Measurements from ENCODE around the gene CFAP61.

CFAP61 gene

DNA sequence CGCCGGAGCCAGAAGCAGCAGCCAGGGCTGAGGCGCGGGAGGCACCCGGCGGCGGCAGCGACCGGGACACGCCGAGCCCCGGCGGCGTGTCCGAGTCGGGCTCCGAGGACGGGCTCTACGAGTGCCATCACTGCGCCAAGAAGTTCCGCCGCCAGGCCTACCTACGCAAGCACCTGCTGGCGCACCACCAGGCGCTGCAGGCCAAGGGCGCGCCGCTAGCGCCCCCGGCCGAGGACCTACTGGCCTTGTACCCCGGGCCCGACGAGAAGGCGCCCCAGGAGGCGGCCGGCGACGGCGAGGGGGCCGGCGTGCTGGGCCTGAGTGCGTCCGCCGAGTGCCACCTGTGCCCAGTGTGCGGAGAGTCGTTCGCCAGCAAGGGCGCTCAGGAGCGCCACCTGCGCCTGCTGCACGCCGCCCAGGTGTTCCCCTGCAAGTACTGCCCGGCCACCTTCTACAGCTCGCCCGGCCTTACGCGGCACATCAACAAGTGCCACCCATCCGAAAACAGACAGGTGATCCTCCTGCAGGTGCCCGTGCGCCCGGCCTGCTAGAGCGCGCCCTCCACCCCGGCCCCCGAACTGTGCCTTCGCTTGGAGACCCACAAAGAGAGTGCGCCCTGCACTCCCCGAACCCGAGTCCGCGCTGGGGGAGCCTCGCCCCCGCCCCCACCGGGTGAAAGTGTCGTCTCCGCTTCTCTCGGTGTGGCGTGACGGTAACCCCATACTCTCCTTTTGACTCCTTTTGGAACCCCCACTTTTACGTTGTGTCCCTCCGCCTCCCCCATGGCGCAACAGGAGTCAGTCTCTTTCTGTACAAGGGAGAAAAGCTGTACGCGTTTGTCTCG, 317.1 kb downstream of the CFAP61 start:
- peak; percentile 8 for DNase-seq

DNA sequence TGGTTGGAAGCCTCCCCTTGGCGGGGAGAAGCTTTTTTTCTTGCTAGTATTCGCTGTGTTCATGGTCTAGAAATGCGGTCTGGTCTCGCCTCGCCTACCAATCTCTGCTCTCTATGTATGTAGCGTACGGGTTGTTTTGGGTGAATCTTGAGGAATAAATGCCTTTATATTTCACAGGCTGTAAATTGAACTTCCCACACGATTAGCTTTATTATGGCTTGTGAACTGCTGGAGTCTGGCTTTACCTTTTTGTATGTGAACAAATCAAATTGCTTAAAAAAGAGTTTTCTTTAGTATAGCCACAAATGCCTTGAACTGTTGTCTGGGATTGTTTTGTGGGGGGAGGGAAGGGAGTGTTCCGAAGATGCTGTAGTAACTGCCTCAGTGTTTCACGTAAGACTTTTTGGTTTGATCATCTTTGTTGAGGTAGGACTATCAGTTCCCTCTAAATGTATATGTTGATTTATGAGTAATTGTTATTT, 317.8 kb downstream of the CFAP61 start:
- DNase-seq = no peak

DNA sequence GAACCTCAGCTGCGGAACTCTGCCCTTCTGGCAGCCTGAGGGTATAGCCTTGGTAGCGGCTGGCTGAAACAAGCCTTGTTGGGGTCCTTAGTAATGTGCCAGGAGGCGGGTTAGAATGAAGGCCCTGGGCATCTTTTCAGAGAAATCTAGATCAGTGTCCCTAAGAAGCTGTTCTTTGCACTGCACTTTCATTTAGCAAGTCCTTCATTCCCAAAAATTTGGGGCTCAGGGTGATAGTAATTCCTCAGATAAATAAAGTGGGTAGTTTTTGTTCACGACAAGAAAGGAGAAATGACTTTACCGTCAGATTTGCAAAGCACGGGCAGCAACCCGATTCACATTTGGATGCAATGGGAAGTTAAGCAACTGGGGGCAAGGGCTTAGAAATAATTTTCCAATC, 318.8 kb downstream of the CFAP61 start:
- no peak for DNase-seq

DNA sequence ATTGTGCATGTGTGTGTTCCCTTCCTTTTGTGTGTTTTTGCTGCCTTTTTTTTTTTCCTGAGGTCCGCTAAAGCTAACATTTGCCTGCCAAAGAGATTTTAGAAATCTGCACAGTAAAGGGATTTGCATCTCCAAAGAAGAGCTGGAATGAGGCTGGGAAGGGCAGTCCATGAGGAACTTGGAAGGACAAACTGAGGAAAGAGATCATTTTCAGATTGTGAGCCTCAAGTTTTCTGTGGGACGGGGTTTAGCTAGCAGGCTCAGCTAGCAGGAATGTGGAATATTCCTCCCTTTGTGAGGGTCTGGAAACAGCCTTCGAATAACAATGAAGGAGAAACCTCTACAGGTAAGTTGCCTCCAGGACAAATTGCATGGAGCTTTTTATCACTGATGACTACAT, 319.3 kb downstream of the CFAP61 start:
- DNase-seq = no peak

DNA sequence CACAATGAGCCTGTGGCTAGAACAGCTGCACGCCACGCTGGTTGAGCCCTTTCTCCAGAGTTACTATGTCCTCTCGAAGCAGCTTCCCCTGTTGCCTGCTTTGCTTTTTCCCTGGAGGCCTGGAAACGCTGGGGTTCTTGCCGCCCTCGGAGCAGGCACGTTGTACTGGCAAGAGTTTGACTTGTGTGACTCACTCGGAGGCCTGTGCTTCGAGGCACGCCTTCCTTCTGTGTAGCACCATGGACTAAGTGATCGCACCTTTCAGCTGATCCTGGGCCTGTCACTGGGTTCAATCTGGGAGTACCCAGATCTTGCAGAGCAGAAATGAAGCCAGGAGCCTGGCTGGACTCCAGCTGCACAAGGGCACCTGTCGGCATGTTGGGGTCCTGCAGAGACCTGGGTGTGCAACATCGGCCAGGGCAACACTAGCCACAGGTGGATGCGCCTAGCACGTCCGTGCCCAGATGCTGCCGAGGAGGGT, 320.8 kb downstream of the CFAP61 start:
- peak; percentile 31 for DNase-seq

DNA sequence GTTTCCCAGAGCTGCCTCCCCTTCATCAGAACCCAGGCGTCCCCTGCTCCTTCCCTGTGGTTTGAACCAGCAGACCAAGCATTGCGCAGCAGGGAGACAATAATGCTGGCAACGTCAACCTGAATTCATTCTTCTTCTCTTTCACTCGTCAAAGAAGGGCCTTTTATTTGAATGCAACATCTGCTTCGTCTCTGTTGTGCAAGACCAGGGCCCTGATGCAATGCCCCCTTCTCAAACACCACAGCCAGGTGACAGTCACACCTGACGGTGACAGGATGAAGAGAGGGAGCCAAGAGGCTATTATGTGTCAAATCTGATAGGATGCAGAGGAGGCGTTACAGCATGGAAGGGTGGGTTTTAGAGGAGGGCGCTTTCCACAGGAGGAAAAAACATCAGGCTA, 323.5 kb downstream of the CFAP61 start:
- DNase-seq = no peak

DNA sequence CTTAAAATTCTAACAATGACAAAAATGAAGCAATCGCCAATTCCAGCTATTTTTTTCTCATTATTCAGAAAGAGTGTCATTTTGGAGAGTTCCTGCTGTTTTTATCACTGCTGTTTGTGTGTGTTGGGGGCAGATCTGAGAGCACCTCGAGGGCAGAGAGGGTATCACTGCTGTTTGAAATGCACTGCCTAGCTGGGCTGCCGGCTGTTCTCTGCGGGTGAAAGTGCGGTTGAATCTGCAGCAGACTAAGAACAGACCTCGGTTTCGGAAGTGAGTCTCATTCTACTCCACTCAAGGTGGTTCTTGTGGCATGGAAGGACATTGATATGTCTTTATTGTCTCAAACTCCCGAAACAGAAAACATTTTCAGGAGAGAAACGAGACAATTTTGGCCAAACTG, 333.9 kb downstream of the CFAP61 start:
- DNase-seq = no peak

DNA sequence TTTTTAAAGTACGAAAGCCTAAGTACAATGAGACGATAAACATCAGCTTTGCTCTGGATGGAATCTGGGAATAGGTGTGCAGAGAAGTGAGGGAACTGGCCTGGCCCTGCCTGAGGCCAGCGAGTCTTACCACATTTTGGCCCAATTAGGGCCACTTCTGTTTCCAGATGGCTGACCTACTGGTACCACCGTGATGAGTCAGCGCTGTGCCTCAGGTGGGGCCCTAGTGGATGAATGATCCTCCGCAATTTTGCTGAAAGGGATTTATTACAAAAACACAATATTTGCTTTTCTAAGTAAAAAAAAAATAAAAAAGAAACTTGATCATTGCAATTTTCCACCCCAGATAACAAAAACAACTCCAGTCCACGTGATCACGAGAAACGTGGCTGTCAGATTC, 338.1 kb downstream of the CFAP61 start:
- DNase-seq = no peak

DNA sequence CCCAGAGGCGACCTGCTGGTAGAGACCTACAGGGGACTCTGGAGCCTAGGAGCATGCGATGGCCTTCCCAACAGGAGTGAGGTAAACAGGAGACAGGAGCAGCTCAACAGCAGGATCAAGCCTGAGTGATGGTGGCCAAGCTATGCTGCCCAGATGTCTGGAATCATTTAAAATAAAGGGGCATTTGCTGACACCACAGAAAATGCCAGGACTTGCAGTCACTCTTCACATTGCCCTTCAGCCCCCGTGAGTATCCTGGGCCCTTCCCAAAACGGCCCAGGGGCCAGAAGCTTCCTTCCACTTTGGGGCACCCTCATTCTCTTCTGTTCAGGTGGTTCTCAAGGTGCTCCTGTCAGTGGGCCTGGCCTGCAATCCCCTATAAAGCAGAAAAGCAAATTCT, 338.8 kb downstream of the CFAP61 start:
- DNase-seq = no peak

DNA sequence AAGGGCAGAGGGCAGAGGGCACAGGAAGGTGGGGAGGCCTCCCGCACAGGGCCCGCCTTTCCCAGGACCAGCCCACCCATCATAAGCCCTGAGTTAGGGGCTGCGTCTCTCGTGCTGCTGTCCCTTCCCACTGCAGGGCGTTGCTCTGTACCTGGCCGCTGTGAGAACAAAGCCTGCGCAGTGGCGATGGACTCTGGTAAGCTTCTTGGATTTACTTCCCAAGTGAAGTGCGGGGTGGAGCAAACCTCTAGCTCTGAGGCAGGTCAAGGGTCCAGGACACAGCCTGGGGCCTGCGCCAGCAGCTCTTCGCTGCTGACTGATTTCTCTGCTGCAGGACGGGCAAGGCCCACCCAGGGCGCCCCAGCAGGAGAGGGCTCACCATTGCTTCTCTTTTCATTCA, 339.4 kb downstream of the CFAP61 start:
- no peak for DNase-seq

DNA sequence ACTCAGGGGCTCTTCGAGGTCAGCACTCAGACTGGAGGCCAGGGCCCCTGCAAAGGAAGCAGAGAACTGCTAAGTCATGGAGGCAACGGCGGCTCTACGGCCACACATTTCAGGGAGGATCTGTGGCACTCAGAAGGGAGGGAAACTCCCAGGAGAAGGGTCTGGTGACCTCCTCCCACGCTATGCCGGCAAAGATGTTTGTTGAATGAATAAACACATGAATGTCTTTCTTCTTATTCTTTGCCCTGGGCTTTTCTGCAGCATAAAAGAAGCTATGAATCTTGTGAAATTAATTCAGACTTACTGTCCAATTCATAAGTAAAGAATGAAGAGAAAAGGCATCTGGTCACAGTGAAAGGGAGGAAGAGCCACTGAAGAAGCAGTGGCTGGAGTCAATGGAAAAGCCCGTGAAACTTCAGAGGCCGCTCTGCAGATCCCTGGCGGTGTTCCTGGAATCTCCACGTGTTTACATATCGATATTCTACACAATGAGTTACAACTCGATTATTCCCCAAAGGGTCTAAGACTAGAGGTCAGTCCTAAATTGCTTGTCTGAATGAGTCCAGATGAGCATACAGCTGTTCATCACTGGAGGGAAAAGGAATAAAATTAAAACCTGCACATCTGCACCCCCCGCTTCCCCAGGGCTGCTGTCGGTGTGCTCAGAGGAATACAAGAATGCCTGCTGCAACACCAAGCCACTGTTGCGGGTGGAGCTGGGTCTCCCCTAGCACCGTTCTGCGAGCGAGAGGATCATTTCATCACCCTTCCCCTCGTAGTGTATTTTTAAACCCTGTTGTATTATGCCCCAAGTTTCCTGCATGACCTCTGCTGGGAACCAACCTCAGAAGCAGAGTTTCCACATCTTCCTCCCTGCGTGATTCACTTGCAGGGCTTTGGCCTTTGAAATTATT, 341.1 kb downstream of the CFAP61 start:
- DNase-seq = no peak

DNA sequence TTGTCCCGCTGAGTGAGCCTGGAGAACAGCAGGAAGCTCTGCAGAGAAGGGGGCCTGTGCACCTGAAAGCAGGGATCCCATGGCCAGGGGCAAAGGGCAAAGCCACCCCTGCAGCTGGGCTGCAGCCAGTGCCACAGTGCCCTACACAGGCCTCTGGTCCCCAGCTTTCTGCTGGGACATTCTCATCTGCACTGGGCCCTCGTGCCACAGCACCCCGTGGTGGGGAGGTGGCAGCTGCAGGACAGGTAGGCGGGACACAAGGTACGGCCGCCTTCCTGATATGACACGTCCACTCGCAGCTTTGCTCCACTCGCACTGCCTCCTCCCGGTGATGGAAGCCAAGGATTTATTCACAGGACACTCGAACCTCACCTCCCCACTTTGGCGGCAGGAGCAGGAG, 342.8 kb downstream of the CFAP61 start:
- no peak for DNase-seq

DNA sequence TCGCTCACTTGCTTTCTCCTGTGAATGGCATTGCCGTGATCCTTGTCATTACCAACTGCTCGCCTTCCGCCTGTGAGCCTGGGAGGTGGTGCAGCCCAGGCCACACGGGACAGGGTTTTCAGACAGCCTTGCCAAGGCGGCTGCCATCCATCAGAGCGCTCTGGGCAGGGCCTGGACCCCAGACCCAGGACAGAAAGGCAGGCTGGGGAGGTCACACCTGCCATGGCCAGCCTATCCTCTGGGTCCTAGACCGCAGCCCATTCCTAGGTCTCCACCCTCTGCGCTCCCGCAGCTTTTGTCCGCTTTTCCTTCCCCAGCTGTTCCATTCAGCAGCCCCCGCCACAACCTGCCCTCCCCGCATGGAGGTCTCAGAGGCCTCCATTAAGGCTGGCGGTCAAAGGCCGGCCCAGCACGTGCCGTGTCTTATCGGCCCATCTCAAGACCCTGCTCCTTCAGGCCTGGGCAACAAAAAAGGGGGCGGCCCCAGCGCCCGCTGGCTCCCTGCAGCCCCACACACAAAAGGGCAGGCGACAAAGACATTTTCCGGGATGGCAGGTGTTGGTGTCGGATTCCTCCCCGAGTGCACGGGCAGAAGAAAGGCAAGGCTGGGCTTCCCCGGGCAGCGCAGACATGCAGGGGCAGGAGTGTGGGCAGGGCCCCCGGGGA, 343.7 kb downstream of the CFAP61 start:
- no peak for DNase-seq

DNA sequence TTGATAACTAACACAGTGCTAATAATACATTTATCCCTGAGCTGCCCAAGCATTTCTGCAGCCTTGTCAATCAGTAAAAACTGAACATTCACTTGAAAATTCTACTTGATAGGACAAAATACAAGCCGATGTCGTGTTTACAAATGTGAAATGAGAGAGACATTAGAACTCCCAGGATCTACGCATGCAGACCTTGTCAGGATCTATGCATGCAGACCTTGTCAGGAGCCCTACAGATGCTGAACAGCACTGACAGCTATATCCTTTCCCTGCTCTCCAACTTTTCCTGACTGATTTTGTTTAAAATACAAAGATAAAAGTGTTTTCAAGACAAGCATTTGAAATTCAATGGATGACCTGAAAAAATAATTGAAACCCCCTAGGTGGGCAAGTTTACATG, 344.5 kb downstream of the CFAP61 start:
- DNase-seq = no peak

DNA sequence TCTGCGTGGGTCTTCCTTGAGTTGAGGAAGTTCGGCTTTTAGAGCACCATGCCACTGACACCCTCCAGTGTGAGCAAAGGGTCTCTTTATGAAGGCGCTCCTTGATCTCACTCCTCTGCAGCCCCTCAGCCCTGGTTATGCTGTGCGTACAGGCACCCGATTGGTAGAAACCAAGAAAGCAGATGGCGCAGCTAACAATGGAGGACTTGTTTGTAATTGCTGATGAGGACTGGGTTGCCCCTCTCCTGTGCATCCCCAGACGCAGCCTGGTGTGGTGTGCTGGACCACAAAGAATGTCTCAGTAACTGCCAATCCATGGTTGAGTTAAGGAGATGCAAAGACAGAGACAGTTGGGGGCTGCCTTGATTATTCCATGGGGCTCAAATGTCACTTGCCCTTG, 345.8 kb downstream of the CFAP61 start:
- no peak for DNase-seq

DNA sequence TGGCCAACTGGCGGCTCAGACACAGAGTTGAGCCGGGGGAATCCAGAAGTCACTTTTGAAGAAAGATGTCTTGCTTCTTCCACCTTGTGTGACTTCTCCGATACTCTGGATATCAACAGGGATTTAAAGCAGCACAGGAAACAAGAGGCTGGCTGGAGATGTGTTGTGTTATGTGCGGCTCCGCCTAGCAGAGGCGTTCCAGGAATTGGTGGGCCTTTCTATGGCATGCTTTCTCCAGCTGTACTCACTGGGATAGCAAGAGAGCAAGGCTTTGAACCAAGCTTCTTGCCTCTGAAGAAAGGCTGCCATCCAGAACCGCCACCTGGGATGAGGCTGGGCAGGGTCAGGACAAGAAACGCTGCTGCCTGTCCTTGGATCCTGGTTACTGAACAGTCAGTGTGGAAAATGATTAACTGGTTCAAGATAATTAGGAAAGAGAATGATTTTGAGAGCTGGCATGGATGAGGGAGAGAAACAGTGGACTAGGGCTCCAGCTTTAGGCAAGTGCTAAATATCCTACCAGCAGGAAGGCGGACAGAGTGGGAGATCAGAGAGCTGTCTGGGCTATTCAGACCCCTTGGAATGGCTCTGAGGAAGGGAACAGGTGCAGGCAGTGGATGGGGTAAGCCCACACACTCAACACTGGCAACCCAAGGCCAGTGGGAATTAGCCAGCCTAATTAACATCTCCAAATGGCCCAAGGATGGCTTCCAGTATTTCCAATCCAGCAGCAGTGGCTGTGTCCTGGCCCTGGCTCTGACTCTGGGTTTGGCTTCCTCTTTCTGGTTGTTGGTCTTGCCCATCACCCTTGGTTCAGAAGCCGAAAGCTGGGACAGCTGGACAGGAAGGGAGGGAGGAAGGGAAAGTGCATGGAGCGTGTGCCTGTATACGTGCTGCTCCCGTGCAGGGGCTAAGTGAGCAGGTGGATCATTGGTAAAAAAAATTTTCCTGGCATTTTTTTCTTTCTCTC, 347.5 kb downstream of the CFAP61 start:
- no peak for DNase-seq

DNA sequence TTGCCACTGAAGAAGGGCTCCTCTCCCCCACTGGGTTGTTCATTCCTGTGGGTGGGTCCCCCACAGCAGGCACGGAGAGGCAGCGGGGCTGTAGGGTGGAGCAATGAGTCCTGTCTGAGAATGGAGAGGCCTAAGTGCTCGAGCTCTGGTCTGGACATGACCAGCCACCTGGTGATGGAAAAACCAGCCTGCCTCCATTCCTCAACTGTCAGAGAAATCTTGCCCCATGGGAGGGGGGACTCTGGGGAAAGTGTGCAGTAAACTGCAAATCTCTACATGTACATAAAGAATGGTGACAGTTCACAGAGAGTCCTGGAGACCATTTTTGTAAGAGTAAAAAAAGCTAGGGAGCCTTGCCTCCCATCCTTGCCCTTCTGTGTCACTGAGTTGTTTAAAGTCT, 349.7 kb downstream of the CFAP61 start:
- DNase-seq = no peak

DNA sequence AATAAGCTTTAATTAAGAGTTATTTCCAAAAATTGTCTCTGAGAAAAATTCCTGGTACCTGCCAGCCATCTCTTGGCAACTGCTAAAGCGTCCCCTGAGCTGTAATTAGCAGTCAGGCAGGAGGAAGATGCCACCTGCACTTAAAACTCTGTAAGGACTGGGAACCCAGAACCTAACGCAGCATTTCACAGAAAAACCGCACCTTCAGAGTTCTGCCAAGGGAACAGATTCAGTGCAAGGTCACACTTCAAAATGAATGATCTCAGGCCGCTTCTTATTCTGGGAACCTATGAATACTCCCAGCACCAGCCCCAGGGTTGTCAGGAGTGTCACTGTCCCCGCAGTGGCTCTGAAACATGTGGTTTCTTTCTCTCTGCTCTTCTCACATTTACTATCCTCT, 352.3 kb downstream of the CFAP61 start:
- no peak for DNase-seq

DNA sequence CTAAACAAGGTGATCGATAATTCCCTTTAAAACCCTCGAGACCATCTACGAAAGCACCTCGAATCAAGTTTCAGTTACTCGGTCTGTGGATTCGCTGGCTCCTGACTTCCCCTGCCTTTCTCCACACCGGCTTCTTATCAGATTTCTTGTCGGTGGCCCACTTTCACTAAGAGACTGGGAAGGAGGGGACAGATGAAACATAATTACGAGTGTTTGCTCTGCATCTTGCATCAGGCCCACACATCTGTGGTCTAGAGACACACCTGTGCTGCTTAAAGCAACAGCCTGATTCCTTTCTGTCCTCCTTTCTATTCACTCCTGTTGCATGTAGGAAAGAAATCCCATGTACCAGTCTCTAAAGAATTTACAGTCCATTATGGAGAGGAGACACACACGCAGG, 353.3 kb downstream of the CFAP61 start:
- DNase-seq = no peak

DNA sequence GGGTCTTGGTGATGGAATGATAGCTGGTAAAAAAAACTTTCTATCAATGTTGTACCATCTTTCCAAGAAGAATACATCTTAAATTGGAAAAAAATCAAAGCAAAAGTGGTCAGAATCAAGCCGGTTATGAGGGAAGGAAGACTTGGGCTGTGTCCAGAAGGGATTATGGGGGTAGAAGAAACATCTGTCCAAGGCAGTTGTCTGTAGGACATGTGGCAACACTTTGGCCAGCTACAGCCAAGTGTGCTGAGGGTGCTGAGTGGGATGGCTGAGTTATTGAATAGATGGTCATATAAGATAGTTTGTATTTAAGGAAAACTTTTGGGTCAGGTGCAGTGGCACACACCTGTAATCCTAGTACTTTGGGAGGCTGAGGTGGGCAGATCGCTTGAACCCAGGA, 354.0 kb downstream of the CFAP61 start:
- DNase-seq = no peak

DNA sequence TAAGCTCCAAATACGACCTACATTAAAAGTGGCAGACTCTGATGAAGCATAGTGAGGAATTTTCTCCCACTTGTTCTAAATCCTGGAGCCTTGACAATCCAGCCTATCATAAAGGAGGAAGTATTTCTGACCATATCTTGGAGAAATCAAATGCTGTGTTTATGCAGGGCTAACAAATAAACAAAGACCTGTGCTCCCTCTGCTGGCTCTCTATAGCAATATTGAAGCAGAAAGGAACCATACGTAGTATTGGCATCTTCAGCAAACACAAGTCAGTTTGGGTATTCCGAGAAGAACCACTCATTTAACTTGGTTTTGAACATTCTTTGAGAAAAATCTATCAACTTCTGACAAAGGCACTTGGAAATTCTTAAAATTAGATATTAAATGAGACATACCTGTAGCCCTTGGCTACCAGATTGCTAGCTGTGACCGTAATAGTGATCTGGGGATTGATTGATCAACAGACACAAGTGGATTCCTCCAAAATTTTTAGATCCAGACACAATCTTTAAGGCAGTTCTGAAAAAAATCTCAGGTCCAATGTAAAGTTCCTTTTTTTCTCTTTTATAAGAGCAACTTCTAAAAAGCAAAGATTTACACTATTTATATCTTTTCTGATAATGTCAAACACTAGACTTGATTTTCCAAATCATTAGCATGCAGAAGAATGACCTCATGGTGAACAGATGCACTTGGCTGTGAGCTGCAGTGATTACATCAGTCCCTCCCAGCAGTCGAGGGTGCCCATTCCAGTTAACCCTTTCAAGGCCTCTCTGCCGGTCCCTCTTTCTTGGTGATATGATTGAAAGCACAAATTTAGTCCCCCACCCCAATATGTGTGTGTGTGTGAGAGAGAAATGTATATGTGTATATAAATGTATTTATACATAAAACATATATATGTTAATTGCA, 355.8 kb downstream of the CFAP61 start:
- peak; percentile 79 for DNase-seq
